Subcutaneous preadipocyte (primary cell): ENCODE data around the gene DCUN1D2. TPM values are rescaled to one million over a fixed set of nuclear protein-coding genes. Genes with fewer than 3 reads are reported as not detected.

ENCODE experiments used
- small RNA-seq: library from RNA; depleted of rRNA; stranded (forward); fragments of <200 nt; gene quantifications from one replicate; pipeline ENCODE3, GENCODE V24; 2012
- total RNA-seq: library from RNA; depleted of rRNA; stranded (reverse); fragments of >200 nt; gene quantifications from 2 replicates; pipeline ENCODE4 v1.2.3, GENCODE V29; 2012

Gene DCUN1D2
- total RNA-seq, result 8.0 and 11.4 TPM in 2 replicates

DNA sequence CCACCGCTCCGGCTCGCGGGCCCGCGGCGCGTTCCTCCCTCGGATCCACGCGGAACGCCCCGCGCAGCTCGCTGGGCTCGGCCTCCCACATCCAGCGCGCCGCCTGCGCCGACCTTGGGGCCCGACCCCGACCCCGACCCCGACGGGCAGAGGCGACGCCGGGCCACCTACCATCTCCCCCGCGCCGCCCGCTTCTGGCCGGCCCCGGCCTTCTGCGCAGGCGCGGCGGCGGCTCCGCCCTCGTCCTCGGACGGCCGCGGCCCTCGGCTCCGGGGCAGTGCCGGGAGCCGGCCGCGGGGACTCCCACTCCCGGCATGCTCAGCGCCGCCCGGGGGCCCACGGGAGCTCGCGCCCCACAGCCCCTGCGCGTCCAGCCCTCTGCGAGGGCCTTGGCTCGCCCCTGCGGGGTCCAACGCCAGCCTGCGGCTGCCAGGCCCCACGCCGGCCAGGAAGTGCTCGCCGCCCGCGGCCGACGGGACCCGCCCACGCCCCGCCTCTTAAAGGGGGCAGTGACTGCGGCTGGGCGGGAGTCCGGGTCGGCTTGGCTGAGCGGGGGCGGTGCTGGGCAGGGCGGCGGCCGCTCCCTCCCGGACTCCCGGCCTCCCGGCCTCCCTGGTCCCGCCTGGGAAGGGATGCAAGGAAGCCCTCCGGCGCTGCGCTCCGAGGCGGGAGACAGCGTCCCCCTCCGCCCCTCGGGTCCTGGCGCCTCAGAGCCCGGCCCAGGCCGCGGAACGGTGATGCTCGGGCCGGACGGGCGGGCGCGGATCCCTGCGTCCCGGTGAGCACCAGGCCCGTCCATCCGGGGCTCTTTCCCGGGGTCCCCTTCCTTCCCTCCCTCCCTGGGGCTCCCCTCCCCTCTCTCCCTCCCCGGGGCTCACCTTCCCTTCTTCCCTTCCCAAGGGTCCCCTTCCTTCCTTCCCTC is at the start of gene DCUN1D2:
Gene DCUN1D2, minus strand, starts transcription at position 216 of the 922 bp plus-strand sequence. Its CDS starts 42 bp downstream, at position 174.

GRCh38 chr13:113452942-113453901 is 37.3 kb downstream of the DCUN1D2 start, which contains the start of gene ADPRHL1:
Gene ADPRHL1 (minus strand): TSS chr13:113453488. CDS start chr13:113453437, 51 bp downstream.

Small RNAs within 50 kb of the gene (small RNA-seq; reads per million reads assigned to genes)
- 0.14 reads per million for gene RNU1-16P

Other genes starting within 250 kb of the DCUN1D2 start
- gene LAMP1, start 193.5 kb downstream of the DCUN1D2 start, total RNA-seq, result 123 and 129 TPM in 2 replicates
- 0.73 and 2.2 TPM in 2 replicates for gene GRTP1, start 126.6 kb downstream of the DCUN1D2 start, total RNA-seq
- 2.2 and 3.9 TPM in 2 replicates for gene ADPRHL1, start 37.2 kb downstream of the DCUN1D2 start, total RNA-seq
- 65.8 and 88.0 TPM in 2 replicates for gene TFDP1, start 94.0 kb upstream of the DCUN1D2 start, total RNA-seq
- gene ATP4B, start 167.5 kb upstream of the DCUN1D2 start, total RNA-seq, result not detected in 2 replicates
- not detected in 2 replicates for gene GRK1, start 176.5 kb upstream of the DCUN1D2 start, total RNA-seq